ENCODE results near the gene MPP1.

The MPP1 gene

GRCh38 chrX:154730253-154730891, 74.9 kb downstream of the MPP1 start:
- Histone ChIP-seq H3K4me3 (ENCODE audit: low read depth, low read length) (no peak overlapping the region), H3K27ac (peak overlapping the region; percentile 66), H3K27me3 (replicated peaks) (no peaks in the 10 kb centered on the region), H3K36me3 (replicated peaks) (no peaks in the 10 kb centered on the region)
- peak; percentile 37 for DNase-seq
- in situ Hi-C loops (cut with HindIII; ENCODE audit: low pct_ligation_motif_present, low sequenced_read_pairs): no loop called here
- TF ChIP-seq, protein P1, sequence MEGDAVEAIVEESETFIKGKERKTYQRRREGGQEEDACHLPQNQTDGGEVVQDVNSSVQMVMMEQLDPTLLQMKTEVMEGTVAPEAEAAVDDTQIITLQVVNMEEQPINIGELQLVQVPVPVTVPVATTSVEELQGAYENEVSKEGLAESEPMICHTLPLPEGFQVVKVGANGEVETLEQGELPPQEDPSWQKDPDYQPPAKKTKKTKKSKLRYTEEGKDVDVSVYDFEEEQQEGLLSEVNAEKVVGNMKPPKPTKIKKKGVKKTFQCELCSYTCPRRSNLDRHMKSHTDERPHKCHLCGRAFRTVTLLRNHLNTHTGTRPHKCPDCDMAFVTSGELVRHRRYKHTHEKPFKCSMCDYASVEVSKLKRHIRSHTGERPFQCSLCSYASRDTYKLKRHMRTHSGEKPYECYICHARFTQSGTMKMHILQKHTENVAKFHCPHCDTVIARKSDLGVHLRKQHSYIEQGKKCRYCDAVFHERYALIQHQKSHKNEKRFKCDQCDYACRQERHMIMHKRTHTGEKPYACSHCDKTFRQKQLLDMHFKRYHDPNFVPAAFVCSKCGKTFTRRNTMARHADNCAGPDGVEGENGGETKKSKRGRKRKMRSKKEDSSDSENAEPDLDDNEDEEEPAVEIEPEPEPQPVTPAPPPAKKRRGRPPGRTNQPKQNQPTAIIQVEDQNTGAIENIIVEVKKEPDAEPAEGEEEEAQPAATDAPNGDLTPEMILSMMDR (IDR thresholded peaks at IDR 0.05; ENCODE audit: low read depth, low read length, missing control alignments): no peak

GRCh38 chrX:154729439-154729838, 75.8 kb downstream of the MPP1 start:
- peak overlapping the region; percentile 66 for H3K27ac ChIP-seq
- in situ Hi-C loops (cut with HindIII; ENCODE audit: low pct_ligation_motif_present, low sequenced_read_pairs): no loop called here
- no peaks in the 10 kb centered on the region for H3K27me3 ChIP-seq (replicated peaks)
- no peak overlapping the region for H3K4me3 ChIP-seq (ENCODE audit: low read depth, low read length)
- TF ChIP-seq, protein P1 (IDR thresholded peaks at IDR 0.05; ENCODE audit: low read depth, low read length, missing control alignments): no peak
- DNase-seq: no peak
- H3K36me3 ChIP-seq (replicated peaks): no peaks in the 10 kb centered on the region

Data from brain microvascular endothelial cell (primary cell).